Fibroblast of the aortic adventitia (primary cell): ENCODE measurements around the gene RPL31. TPM values are rescaled to one million over a fixed set of nuclear protein-coding genes. Genes with fewer than 3 reads are reported as not detected.

ENCODE experiments used
- DNase-seq: peaks from one replicate; pipeline ENCODE4 v3.0.0-alpha.2; 2010; ENCODE audit warnings: low read depth
- H3K4me3 ChIP-seq: 2 replicates; pipeline ENCODE4 v1.5.1; 2011; ENCODE audit warnings: low read depth, mild to moderate bottlenecking, control low read depth, low read length, moderate library complexity
- total RNA-seq: library from RNA; depleted of rRNA; stranded (reverse); fragments of >200 nt; gene quantifications from 2 replicates; pipeline ENCODE4 v1.2.3, GENCODE V29; 2012; ENCODE audit warnings: low replicate concordance
- TF ChIP-seq, protein P1 (sequence below): IDR thresholded peaks from 2 replicates; pipeline ENCODE4 v1.5.1; 2011; ENCODE audit warnings: mild to moderate bottlenecking, low read length, control low read depth, inconsistent platforms; ENCODE audit not compliant: insufficient read depth

Gene RPL31
- total RNA-seq, 1 donor, result 1,869 TPM

DNA sequence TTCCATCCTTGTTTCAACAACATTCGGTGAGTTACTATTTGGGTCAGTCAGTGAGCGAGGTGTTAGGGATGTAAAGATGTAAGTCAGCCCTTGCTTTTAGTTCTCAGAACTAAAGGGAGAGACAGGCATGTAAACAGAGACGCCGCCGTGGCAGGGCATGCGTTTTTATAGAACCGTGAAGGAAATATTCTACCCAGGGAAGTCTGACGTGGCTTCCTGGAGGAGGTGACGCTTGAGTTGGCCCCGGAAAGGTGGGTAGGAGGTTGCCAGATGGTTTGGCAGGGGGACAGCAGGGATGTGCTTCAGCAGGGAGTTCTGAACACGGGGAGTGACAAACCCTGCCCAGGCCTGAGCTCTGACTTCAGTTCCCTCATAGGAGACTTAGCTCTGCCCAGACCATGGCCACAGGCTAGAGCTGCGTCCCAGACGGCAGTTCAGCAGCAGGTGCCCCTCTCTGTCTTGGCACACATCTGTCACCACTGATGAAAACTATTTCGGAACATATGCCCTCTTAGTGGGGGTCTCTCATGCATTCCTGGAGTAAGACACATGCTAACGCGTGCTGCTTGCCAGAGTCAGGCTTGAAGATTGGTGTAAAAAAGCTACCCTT is 23.4 kb upstream of the RPL31 start:
- TF ChIP-seq, protein P1, sequence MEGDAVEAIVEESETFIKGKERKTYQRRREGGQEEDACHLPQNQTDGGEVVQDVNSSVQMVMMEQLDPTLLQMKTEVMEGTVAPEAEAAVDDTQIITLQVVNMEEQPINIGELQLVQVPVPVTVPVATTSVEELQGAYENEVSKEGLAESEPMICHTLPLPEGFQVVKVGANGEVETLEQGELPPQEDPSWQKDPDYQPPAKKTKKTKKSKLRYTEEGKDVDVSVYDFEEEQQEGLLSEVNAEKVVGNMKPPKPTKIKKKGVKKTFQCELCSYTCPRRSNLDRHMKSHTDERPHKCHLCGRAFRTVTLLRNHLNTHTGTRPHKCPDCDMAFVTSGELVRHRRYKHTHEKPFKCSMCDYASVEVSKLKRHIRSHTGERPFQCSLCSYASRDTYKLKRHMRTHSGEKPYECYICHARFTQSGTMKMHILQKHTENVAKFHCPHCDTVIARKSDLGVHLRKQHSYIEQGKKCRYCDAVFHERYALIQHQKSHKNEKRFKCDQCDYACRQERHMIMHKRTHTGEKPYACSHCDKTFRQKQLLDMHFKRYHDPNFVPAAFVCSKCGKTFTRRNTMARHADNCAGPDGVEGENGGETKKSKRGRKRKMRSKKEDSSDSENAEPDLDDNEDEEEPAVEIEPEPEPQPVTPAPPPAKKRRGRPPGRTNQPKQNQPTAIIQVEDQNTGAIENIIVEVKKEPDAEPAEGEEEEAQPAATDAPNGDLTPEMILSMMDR, result no peak
- DNase-seq, result peak; percentile 54
- H3K4me3 ChIP-seq, result no peak overlapping the region

DNA sequence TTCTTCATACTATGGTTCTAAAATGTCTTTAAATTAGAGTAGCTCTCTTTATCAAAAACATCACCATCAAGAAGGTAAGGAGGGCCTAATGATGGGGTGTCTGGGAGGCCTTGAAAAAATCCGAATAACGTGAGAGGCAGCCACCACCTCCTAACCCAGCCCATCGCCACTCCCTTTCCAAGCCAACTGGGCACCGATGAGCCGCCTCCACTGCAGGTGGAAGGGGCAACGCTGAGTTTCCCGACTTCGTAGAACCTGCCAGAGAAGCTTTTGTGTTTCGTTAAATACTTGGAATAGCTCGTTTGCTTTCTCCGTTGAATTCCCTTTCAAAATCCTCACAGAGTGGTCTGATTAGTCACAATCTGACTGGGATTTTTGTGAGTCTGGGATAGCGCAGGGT is 22.0 kb upstream of the RPL31 start:
- TF ChIP-seq, protein P1, result no peak
- no peak for DNase-seq

DNA sequence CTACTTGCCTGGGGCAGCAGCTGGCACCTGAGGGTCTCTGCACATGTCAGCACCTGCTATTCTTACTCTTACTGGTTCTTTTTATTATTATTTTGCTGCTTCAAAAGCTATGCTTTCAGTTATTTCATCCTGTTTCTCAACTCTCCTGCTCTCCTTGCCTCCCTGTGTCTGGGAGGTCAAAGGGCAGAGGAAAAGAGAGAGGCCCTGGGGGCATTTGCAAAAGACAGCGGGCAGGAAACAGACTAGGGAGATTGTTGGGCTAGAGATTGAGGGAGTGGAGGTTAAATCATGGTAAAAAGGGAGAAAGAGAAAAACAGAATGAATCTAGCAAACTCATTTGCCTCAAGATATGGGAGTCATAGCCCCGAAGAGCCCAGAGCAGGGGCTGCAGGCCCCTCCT is 21.1 kb upstream of the RPL31 start:
- TF ChIP-seq, protein P1, result no peak
- no peak for DNase-seq
- H3K4me3 ChIP-seq, result no peak overlapping the region

More for the DNA sequence above, 22.0 kb upstream of the RPL31 start:
- H3K4me3 ChIP-seq, result no peak overlapping the region

DNA sequence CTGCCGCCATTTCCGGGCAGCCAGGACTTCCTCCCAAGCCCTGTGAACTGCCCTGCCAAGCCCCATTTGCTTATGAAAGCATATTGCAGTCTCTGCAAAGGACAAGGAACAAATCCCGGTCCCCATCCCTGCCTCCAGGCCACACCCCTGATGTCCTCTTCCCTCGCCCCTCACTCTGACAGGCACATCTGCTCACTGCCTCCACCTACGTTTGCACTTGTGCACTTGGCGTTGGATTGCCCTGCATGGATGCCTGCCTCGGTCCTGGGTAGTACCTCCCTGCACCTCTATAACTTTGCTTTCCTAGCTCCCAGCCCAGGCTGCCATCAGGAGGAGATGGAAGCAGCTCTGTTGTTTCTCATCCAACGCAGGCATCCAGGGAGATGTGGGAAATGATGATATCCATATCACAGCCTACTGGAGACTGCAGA is 19.6 kb upstream of the RPL31 start:
- H3K4me3 ChIP-seq, result no peak overlapping the region
- TF ChIP-seq, protein P1, result no peak
- no peak for DNase-seq

DNA sequence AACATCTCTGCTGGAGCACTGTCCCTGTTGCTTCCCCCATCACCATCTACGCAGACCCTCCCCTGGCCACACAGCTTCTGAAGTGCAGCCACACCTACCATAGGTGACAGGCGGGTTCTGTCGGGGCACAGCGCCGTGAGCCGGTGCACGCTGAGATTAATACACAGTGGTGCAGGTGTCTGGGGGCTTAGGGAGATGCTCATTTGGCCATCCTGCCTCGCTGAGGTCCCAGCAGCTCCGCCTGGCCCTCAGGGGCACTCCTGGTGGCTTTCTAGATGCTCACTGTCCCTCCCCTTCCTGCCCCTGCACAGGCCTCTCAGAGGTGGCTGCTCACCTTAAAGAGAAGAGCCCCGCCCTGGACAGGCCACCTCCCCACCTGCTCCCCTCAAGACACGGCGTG is 18.9 kb upstream of the RPL31 start:
- TF ChIP-seq, protein P1, result no peak
- no peak overlapping the region for H3K4me3 ChIP-seq
- DNase-seq, result no peak

DNA sequence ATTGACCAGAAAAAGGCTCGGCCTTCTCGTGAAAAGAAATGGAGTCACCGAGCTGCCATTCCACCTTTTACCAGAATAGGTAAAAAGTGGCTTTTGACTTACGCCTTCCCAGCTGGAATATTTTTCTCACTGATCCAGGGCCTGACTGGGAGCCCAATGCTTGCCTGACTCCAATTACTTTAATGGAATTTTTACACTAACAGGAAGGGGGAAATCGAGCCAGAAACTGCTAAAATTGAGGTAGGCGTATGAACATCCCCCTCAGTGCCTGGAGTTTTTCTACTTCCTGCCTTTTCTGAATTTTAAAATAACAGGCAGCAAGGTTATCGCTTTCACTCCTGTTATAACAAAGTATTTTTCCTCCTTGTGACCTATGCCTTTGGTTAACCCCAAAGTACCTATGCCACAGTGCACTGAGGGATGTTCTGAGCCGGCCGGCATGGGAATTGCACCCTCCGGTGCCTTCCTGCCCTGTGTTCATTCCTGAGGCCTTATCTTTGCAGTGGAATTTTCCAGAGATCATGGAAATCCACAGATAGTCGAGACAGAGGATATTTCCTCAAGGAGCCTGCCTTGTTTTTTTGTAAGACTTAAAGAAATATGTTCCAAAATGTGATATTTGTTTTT is 18.3 kb upstream of the RPL31 start:
- DNase-seq, result peak; percentile 27
- H3K4me3 ChIP-seq, result no peak overlapping the region
- TF ChIP-seq, protein P1, result no peak

DNA sequence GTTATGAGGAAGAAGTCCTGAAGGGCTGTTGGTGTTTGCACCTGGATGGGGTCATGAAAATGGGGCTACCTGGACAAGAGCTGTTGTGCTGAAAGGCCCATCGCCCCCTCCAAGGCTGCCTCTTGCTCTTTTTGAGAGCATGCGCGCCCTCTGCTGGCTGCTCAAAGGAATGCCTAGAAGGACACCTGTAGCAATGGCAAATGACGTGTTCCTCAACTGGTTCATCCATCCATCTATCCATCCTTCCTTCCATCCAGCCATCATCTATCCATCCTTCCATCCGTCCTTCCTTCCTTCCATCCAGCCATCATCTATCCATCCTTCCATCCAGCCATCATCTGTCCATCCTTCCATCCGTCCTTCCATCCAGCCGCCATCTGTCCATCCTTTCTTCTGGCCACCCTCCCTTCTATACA is 17.2 kb upstream of the RPL31 start:
- DNase-seq, result peak; percentile 77
- H3K4me3 ChIP-seq, result no peak overlapping the region
- TF ChIP-seq, protein P1, result peak; percentile 89
